CD4-positive, alpha-beta memory T cell (primary cell): ENCODE data around the gene LONP1. TPM values are rescaled to one million over a fixed set of nuclear protein-coding genes. Genes with fewer than 3 reads are reported as not detected.

Source experiments
- CTCF ChIA-PET: fragments of 350-600 bp; sonication (Branson Sonifier 250); formaldehyde crosslinking; loops from one replicate; lab custom pipeline; 2021; ENCODE audit warnings: inconsistent platforms; ENCODE audit not compliant: partially characterized antibody; lab: Charles Lee
- POLR2A ChIA-PET: fragments of 350-600 bp; sonication (Branson Sonifier 250); formaldehyde crosslinking; loops from one replicate; lab custom pipeline; 2021; ENCODE audit not compliant: partially characterized antibody; lab: Charles Lee
- DNase-seq, 5 donors: peaks; one replicate each; pipeline versions ENCODE4 v3.0.0 to v3.0.0-alpha.2; 2020 to 2022; ENCODE audit warnings: mixed read lengths in 1 of 5
- H3K27ac ChIP-seq: one replicate; pipeline ENCODE4 v1.7.0; 2013; ENCODE audit warnings: low read depth, low read length
- H3K27me3 ChIP-seq: 2 replicates; pipeline ENCODE4 v1.7.0; 2013; ENCODE audit warnings: mild to moderate bottlenecking, low read length, moderate library complexity; ENCODE audit not compliant: insufficient read depth
- H3K36me3 ChIP-seq: 2 replicates; pipeline ENCODE4 v1.7.0; 2013; ENCODE audit warnings: mild to moderate bottlenecking, low read length, moderate library complexity; ENCODE audit not compliant: insufficient read depth
- H3K4me1 ChIP-seq: 2 replicates; pipeline ENCODE4 v1.7.0; 2013; ENCODE audit warnings: mild to moderate bottlenecking, low read length, moderate library complexity; ENCODE audit not compliant: insufficient read depth
- H3K4me3 ChIP-seq, 2 donors: one replicate each; pipeline ENCODE4 v1.7.0; 2013; ENCODE audit warnings: low read length in 2 of 2, mild to moderate bottlenecking in 1 of 2
- H3K9me3 ChIP-seq, 2 donors: one replicate each; pipeline ENCODE4 v1.7.0; 2013; ENCODE audit warnings: low read length in 2 of 2, control low read depth in 1 of 2; ENCODE audit not compliant: control insufficient read depth in 1 of 2
- H3K27ac Mint-ChIP-seq, 7 donors: one replicate each; pipeline ENCODE4 v1.8.0; 2020 to 2021; ENCODE audit warnings: mixed read lengths in 7 of 7, mild to moderate bottlenecking in 6 of 7, inconsistent platforms in 3 of 7, moderate library complexity in 3 of 7
- H3K27me3 Mint-ChIP-seq, 2 donors: one replicate each; pipeline ENCODE4 v1.8.0; 2020 to 2021; ENCODE audit warnings: mixed read lengths in 2 of 2
- H3K36me3 Mint-ChIP-seq, 2 donors: one replicate each; pipeline ENCODE4 v1.8.0; 2020 to 2021; ENCODE audit warnings: mixed read lengths in 2 of 2, inconsistent platforms in 1 of 2, mild to moderate bottlenecking in 1 of 2
- H3K4me1 Mint-ChIP-seq, 4 donors: one replicate each; pipeline ENCODE4 v1.8.0; 2020 to 2021; ENCODE audit warnings: mixed read lengths in 4 of 4, mild to moderate bottlenecking in 1 of 4
- H3K4me3 Mint-ChIP-seq, 8 donors: one replicate each; pipeline ENCODE4 v1.8.0; 2020 to 2021; ENCODE audit warnings: mixed read lengths in 8 of 8, mild to moderate bottlenecking in 7 of 8, moderate library complexity in 6 of 8, inconsistent platforms in 3 of 8
- H3K9me3 Mint-ChIP-seq, 8 donors: one replicate each; pipeline ENCODE4 v1.8.0; 2020 to 2021; ENCODE audit warnings: mixed read lengths in 8 of 8, mild to moderate bottlenecking in 5 of 8, inconsistent platforms in 3 of 8, moderate library complexity in 1 of 8
- intact Hi-C: fragments of 100-400 bp; cut with micrococcal nuclease; formaldehyde crosslinking; loops from one replicate; pipeline ENCODE4 v1.15.1; 2023
- polyA plus RNA-seq, 2 donors: library from polyadenylated mRNA; unstranded; fragments of 300-500 nt; fragmentation: Illumina TruSeq; gene quantifications; one replicate each; pipeline ENCODE4 v1.2.3, GENCODE V29; 2021
- total RNA-seq, 2 experiments: library from RNA; stranded (reverse); gene quantifications; one replicate each; pipeline ENCODE4 v1.2.3, GENCODE V29; 2021

LONP1 gene
- total and polyA plus RNA-seq, 4 experiments from 2014 or later, result 10.9 to 64.7 (median 49.8) TPM

- H3K27ac ChIP-seq, result no peak overlapping the region
- no peak overlapping the region for H3K4me3 ChIP-seq
- no peak overlapping the region for H3K27ac Mint-ChIP-seq
- H3K4me3 Mint-ChIP-seq, result no peak overlapping the region
- intact Hi-C loops, result no loop called here
- no peaks in the 10 kb centered on the region for H3K27me3 ChIP-seq
- H3K4me1 ChIP-seq, result no peaks in the 10 kb centered on the region
- ChIA-PET POLR2A (interaction anchor here (1.0 to 1.6 kb wide), 2 partner anchors 20 to 35 kb away, joined by 3 to 4 read pairs; no protein-coding TSS in a partner anchor), CTCF (interaction anchor here (1.6 kb wide), 1 partner anchor 9 kb away, joined by 4 read pairs; no protein-coding TSS in a partner anchor)
- H3K36me3 ChIP-seq, result peaks cover 36% of the 10 kb centered on the region
- DNase-seq, result no peak
- peaks cover 0 to 3% (median 0%) of the 10 kb centered on the region in 8 donors for H3K9me3 Mint-ChIP-seq
- peaks cover 3 to 4% (median 4%) of the 10 kb centered on the region in 4 donors for H3K4me1 Mint-ChIP-seq
- H3K9me3 ChIP-seq, result no peaks in the 10 kb centered on the region
- H3K27me3 Mint-ChIP-seq, result no peaks in the 10 kb centered on the region
- peaks cover 3 to 47% of the 10 kb centered on the region in 2 donors for H3K36me3 Mint-ChIP-seq
These were observed 8.2 kb downstream of the LONP1 start for GRCh38 chr19:5711713-5712161.

- no peaks in the 10 kb centered on the region for H3K27me3 ChIP-seq
- H3K4me1 ChIP-seq, result no peaks in the 10 kb centered on the region
- ChIA-PET POLR2A (interaction anchor here (1.0 kb wide), 1 partner anchor 35 kb away, joined by 3 read pairs; no protein-coding TSS in a partner anchor), CTCF (no interaction called here)
- H3K36me3 Mint-ChIP-seq, result peaks cover 7 to 48% of the 10 kb centered on the region in 2 donors
- no peak overlapping the region for H3K4me3 ChIP-seq
- no peaks in the 10 kb centered on the region for H3K9me3 ChIP-seq
- no peaks in the 10 kb centered on the region for H3K27me3 Mint-ChIP-seq
- H3K4me3 Mint-ChIP-seq, result no peak overlapping the region
- peaks cover 40% of the 10 kb centered on the region for H3K36me3 ChIP-seq
- no peak for DNase-seq
- peaks cover 3 to 4% (median 3%) of the 10 kb centered on the region in 4 donors for H3K4me1 Mint-ChIP-seq
- H3K9me3 Mint-ChIP-seq, result peaks cover 0 to 3% (median 0%) of the 10 kb centered on the region in 8 donors
- H3K27ac ChIP-seq, result no peak overlapping the region
- intact Hi-C loops, result no loop called here
- no peak overlapping the region for H3K27ac Mint-ChIP-seq
These were observed 8.9 kb downstream of the LONP1 start for GRCh38 chr19:5711025-5711424.

- Mint-ChIP-seq H3K27ac (no peak overlapping the region), H3K4me1 (no peaks in the 10 kb centered on the region), H3K9me3 (no peaks in the 10 kb centered on the region), H3K27me3 (no peaks in the 10 kb centered on the region), H3K4me3 (no peak overlapping the region), H3K36me3 (peaks cover 13 to 45% of the 10 kb centered on the region in 2 donors)
- no peak overlapping the region for H3K4me3 ChIP-seq
- no peaks in the 10 kb centered on the region for H3K9me3 ChIP-seq
- no peak for DNase-seq
- CTCF ChIA-PET, result interaction anchor here (0.7 to 1.4 kb wide), 2 partner anchors 11 to 18 kb away, joined by 3 to 6 read pairs; partner anchors contain the start of gene RPL36
- peaks cover 46% of the 10 kb centered on the region for H3K36me3 ChIP-seq
- POLR2A ChIA-PET, result interaction anchor here (0.6 to 1.0 kb wide), 3 partner anchors 9 to 19 kb away, joined by 3 to 4 read pairs (median 3); no protein-coding TSS in a partner anchor
- no peaks in the 10 kb centered on the region for H3K27me3 ChIP-seq
- intact Hi-C loops, result no loop called here
- H3K27ac ChIP-seq, result no peak overlapping the region
- no peaks in the 10 kb centered on the region for H3K4me1 ChIP-seq
These were observed 12.1 kb downstream of the LONP1 start for GRCh38 chr19:5707576-5708575.

- no peaks in the 10 kb centered on the region for H3K4me1 ChIP-seq
- no peaks in the 10 kb centered on the region for H3K9me3 Mint-ChIP-seq
- H3K36me3 Mint-ChIP-seq, result peaks cover 13 to 41% of the 10 kb centered on the region in 2 donors
- ChIA-PET CTCF (interaction anchor here (1.4 kb wide), 1 partner anchor 17 kb away, joined by 6 read pairs; the partner anchor contains the start of gene RPL36), POLR2A (no interaction called here)
- H3K4me1 Mint-ChIP-seq, result no peaks in the 10 kb centered on the region
- no peak for DNase-seq
- no peaks in the 10 kb centered on the region for H3K9me3 ChIP-seq
- intact Hi-C loops, result no loop called here
- H3K4me3 Mint-ChIP-seq, result no peak overlapping the region
- peak overlapping the region in 2 of 7 donors; percentile 41 to 52 for H3K27ac Mint-ChIP-seq
- H3K27me3 Mint-ChIP-seq, result no peaks in the 10 kb centered on the region
- H3K4me3 ChIP-seq, result no peak overlapping the region
- no peak overlapping the region for H3K27ac ChIP-seq
- H3K36me3 ChIP-seq, result peaks cover 46% of the 10 kb centered on the region
- no peaks in the 10 kb centered on the region for H3K27me3 ChIP-seq
These were observed 12.9 kb downstream of the LONP1 start for GRCh38 chr19:5706876-5707573.

GRCh38 chr19:5705552-5705951 lies 14.4 kb downstream of the LONP1 start:
- DNase-seq, result no peak
- POLR2A ChIA-PET, result no interaction called here
- Histone ChIP-seq H3K36me3 (peaks cover 33% of the 10 kb centered on the region), H3K27me3 (no peaks in the 10 kb centered on the region), H3K4me3 (no peak overlapping the region), H3K9me3 (no peaks in the 10 kb centered on the region), H3K27ac (no peak overlapping the region), H3K4me1 (no peaks in the 10 kb centered on the region)
- Mint-ChIP-seq H3K4me3 (no peak overlapping the region), H3K27ac (no peak overlapping the region), H3K9me3 (no peaks in the 10 kb centered on the region), H3K36me3 (peaks cover 13 to 39% of the 10 kb centered on the region in 2 donors), H3K4me1 (peaks cover 0 to 1% (median 0%) of the 10 kb centered on the region in 4 donors), H3K27me3 (no peaks in the 10 kb centered on the region)
- CTCF ChIA-PET, result interaction anchor here (1.6 kb wide), 1 partner anchor 18 kb away, joined by 3 read pairs; no protein-coding TSS in a partner anchor
- intact Hi-C loops, result no loop called here

GRCh38 chr19:5703819-5704818 lies 15.8 kb downstream of the LONP1 start:
- Histone ChIP-seq H3K4me1 (no peaks in the 10 kb centered on the region), H3K27ac (no peak overlapping the region), H3K9me3 (no peaks in the 10 kb centered on the region), H3K27me3 (no peaks in the 10 kb centered on the region), H3K36me3 (peaks cover 33% of the 10 kb centered on the region), H3K4me3 (no peak overlapping the region)
- H3K4me3 Mint-ChIP-seq, result no peak overlapping the region
- no peaks in the 10 kb centered on the region for H3K27me3 Mint-ChIP-seq
- intact Hi-C loops, result no loop called here
- DNase-seq, result no peak
- H3K27ac Mint-ChIP-seq, result peak overlapping the region in 1 of 7 donors; percentile 53
- POLR2A ChIA-PET, result interaction anchor here (0.6 kb wide), 1 partner anchor 14 kb away, joined by 3 read pairs; no protein-coding TSS in a partner anchor
- no peaks in the 10 kb centered on the region for H3K9me3 Mint-ChIP-seq
- H3K4me1 Mint-ChIP-seq, result peaks cover 0 to 1% (median 0%) of the 10 kb centered on the region in 4 donors
- CTCF ChIA-PET, result no interaction called here
- H3K36me3 Mint-ChIP-seq, result peaks cover 13 to 39% of the 10 kb centered on the region in 2 donors
